ENCODE data around the gene NR2E1. TPM values are rescaled to one million over a fixed set of nuclear protein-coding genes. Genes with fewer than 3 reads are reported as not detected.

Gene NR2E1
- total RNA-seq, 1 experiment from 2014 or later: not detected

GRCh38 chr6:108156938-108157233, 8.9 kb upstream of the NR2E1 start:
- no peaks in the 10 kb centered on the region for H3F3A ChIP-seq (ENCODE audit: insufficient read depth, low read depth)
- H3K4me1 ChIP-seq (replicated peaks; ENCODE audit: insufficient read depth): no peaks in the 10 kb centered on the region
- TF ChIP-seq EZH2 (IDR thresholded peaks at IDR 0.05; ENCODE audit: low read depth) (no peak), CTCF (conservative IDR thresholded peaks at IDR 0.05) (no peak)
- ChIA-PET POLR2A (ENCODE audit: unreplicated experiment) (no interaction called here), CTCF (no interaction called here)
- no peak overlapping the region for H3K4me2 ChIP-seq
- H3K79me2 ChIP-seq (ENCODE audit: low read depth): no peaks in the 10 kb centered on the region
- H3K4me3 ChIP-seq: no peak overlapping the region
- intact Hi-C loops (cut with micrococcal nuclease; ENCODE audit: unreplicated experiment): no loop called here
- no TSS peak for BruUV-seq (replicated peaks)
- H3K36me3 ChIP-seq (ENCODE audit: low read depth): no peaks in the 10 kb centered on the region
- H3K27me3 ChIP-seq (ENCODE audit: insufficient read depth, low read depth): peaks cover 7% of the 10 kb centered on the region; the same call in 1 of the 2 replicates
- H4K20me1 ChIP-seq (ENCODE audit: insufficient read depth): no peaks in the 10 kb centered on the region
- H3K27ac ChIP-seq: no peak overlapping the region
- no peak overlapping the region for H2AFZ ChIP-seq
- DNase-seq: no peak
- no peaks in the 10 kb centered on the region for H3K9me3 ChIP-seq (ENCODE audit: insufficient read depth, low read depth)
- H3K9me2 ChIP-seq (ENCODE audit: insufficient read depth): no peaks in the 10 kb centered on the region

GRCh38 chr6:108157234-108157980, 8.4 kb upstream of the NR2E1 start:
- Histone ChIP-seq H4K20me1 (ENCODE audit: insufficient read depth) (no peaks in the 10 kb centered on the region), H3K36me3 (ENCODE audit: low read depth) (no peaks in the 10 kb centered on the region), H3K79me2 (ENCODE audit: low read depth) (no peaks in the 10 kb centered on the region), H3K4me3 (no peak overlapping the region), H3K4me2 (no peak overlapping the region), H2AFZ (no peak overlapping the region), H3K27ac (no peak overlapping the region), H3K27me3 (ENCODE audit: insufficient read depth, low read depth) (peaks cover 12% of the 10 kb centered on the region; the same call in 1 of the 2 replicates), H3F3A (ENCODE audit: insufficient read depth, low read depth) (no peaks in the 10 kb centered on the region), H3K9me2 (ENCODE audit: insufficient read depth) (no peaks in the 10 kb centered on the region), H3K9me3 (ENCODE audit: insufficient read depth, low read depth) (no peaks in the 10 kb centered on the region), H3K4me1 (replicated peaks; ENCODE audit: insufficient read depth) (no peaks in the 10 kb centered on the region)
- TF ChIP-seq EZH2 (IDR thresholded peaks at IDR 0.05; ENCODE audit: low read depth) (no peak), CTCF (conservative IDR thresholded peaks at IDR 0.05) (no peak)
- intact Hi-C loops (cut with micrococcal nuclease; ENCODE audit: unreplicated experiment): no loop called here
- POLR2A ChIA-PET (ENCODE audit: unreplicated experiment): no interaction called here
- BruUV-seq (replicated peaks): no TSS peak
- CTCF ChIA-PET: no interaction called here
- no peak for DNase-seq

GRCh38 chr6:108157981-108158525, 7.8 kb upstream of the NR2E1 start:
- Histone ChIP-seq H3K27ac (no peak overlapping the region), H3F3A (ENCODE audit: insufficient read depth, low read depth) (no peaks in the 10 kb centered on the region), H3K79me2 (ENCODE audit: low read depth) (no peaks in the 10 kb centered on the region), H3K27me3 (ENCODE audit: insufficient read depth, low read depth) (peaks cover 16% of the 10 kb centered on the region), H2AFZ (no peak overlapping the region), H3K36me3 (ENCODE audit: low read depth) (no peaks in the 10 kb centered on the region), H4K20me1 (ENCODE audit: insufficient read depth) (no peaks in the 10 kb centered on the region), H3K4me1 (replicated peaks; ENCODE audit: insufficient read depth) (no peaks in the 10 kb centered on the region), H3K4me2 (no peak overlapping the region), H3K4me3 (no peak overlapping the region), H3K9me3 (ENCODE audit: insufficient read depth, low read depth) (no peaks in the 10 kb centered on the region), H3K9me2 (ENCODE audit: insufficient read depth) (no peaks in the 10 kb centered on the region)
- DNase-seq: no peak
- no TSS peak for BruUV-seq (replicated peaks)
- ChIA-PET POLR2A (ENCODE audit: unreplicated experiment) (no interaction called here), CTCF (no interaction called here)
- TF ChIP-seq CTCF (conservative IDR thresholded peaks at IDR 0.05) (no peak), EZH2 (IDR thresholded peaks at IDR 0.05; ENCODE audit: low read depth) (no peak)
- intact Hi-C loops (cut with micrococcal nuclease; ENCODE audit: unreplicated experiment): no loop called here
